Measurements from ENCODE around the gene WDFY1.

The WDFY1 gene

DNA sequence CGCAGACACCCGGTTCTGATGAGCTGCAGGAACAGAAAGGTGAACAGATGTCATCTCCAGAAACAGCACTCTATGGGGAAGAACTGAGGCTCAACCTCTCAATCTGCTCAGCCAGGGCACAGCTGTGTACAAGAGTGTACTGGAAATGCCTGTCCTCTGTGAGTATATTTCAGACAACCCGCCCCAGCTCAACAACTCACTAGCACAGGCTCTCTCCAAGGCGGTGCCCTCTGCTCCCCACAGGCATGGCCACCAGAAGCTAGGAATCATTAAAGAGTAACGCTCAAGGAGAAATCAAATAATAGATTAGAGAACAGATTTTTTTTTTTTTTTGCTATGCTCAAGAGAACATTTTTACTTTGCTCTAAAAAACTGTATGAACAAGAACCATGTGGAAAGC lies 43.8 kb downstream of the WDFY1 start:
- in situ Hi-C loops (cut with HindIII; ENCODE audit: low sequenced_read_pairs), result no loop called here
- no peak for DNase-seq (ENCODE audit: low read depth, low spot score)
- no peak overlapping the region for H3K4me3 ChIP-seq (ENCODE audit: low read depth, low read length)
- TF ChIP-seq CTCF (IDR thresholded peaks at IDR 0.05; ENCODE audit: low read depth, low read length), result no peak

DNA sequence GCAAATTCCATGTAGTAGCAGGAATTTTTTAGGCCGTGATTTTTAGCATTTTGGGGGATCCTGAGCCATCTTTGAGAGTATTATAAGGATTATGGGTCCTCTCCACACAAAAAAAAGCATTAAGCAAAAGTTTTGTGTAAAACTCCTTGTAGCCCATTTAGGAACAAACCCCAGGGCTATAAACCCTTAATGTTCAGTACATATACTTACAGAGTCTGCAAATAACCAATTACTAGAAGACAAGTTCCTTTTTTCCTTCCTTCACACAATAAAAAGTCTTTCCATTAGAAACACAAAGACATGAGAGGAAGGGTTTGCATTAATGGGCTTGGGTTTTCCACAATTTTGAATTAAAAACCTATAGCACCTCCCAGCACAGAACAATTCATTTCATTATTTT lies 44.6 kb downstream of the WDFY1 start:
- DNase-seq (ENCODE audit: low read depth, low spot score), result no peak
- in situ Hi-C loops (cut with HindIII; ENCODE audit: low sequenced_read_pairs), result no loop called here
- TF ChIP-seq CTCF (IDR thresholded peaks at IDR 0.05; ENCODE audit: low read depth, low read length), result no peak
- H3K4me3 ChIP-seq (ENCODE audit: low read depth, low read length), result no peak overlapping the region

GRCh38 chr2:223900066-223900465 lies 45.1 kb downstream of the WDFY1 start:
- in situ Hi-C loops (cut with HindIII; ENCODE audit: low sequenced_read_pairs), result no loop called here
- H3K4me3 ChIP-seq (ENCODE audit: low read depth, low read length), result no peak overlapping the region
- no peak for DNase-seq (ENCODE audit: low read depth, low spot score)
- TF ChIP-seq CTCF (IDR thresholded peaks at IDR 0.05; ENCODE audit: low read depth, low read length), result no peak

DNA sequence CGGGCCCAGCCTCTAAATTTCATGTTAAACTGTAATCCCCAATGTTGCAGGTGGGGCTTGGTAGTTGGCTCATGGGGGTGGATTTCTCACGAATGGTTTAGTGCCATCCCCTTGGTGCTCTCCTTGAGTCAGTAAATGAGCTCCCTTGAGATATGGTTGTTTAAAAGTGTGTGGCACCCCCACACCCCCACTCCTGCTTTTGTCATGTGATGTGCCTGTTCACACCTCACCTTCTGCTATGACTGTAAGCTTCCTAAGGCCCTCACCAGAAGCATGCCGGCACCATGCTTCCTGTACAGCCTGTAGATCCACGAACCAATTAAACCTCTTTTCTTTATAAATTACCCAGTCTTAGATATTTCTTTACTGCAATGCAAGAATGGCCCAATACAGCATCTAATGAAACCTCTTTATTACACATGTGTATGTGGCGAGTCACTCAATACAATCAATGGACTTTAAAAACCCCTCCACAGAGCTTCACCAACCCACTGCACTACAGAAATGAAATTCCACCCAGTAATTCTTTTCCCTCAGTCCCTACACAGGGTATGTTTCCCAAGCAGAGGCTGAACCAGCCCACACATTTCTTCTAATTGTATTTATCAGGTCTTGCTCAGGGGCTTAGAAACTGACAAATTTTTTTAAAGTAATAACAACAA lies 47.3 kb downstream of the WDFY1 start:
- no peak for DNase-seq (ENCODE audit: low read depth, low spot score)
- no peak overlapping the region for H3K4me3 ChIP-seq (ENCODE audit: low read depth, low read length)
- in situ Hi-C loops (cut with HindIII; ENCODE audit: low sequenced_read_pairs), result no loop called here
- TF ChIP-seq CTCF (IDR thresholded peaks at IDR 0.05; ENCODE audit: low read depth, low read length), result no peak

- H3K4me3 ChIP-seq (ENCODE audit: low read depth, low read length), result no peak overlapping the region
- no peak for TF ChIP-seq CTCF (IDR thresholded peaks at IDR 0.05; ENCODE audit: low read depth, low read length)
- peak; percentile 49 for DNase-seq (ENCODE audit: low read depth, low spot score)
- in situ Hi-C loops (cut with HindIII; ENCODE audit: low sequenced_read_pairs), result no loop called here
These were observed 48.3 kb downstream of the WDFY1 start for GRCh38 chr2:223896833-223897311.

DNA sequence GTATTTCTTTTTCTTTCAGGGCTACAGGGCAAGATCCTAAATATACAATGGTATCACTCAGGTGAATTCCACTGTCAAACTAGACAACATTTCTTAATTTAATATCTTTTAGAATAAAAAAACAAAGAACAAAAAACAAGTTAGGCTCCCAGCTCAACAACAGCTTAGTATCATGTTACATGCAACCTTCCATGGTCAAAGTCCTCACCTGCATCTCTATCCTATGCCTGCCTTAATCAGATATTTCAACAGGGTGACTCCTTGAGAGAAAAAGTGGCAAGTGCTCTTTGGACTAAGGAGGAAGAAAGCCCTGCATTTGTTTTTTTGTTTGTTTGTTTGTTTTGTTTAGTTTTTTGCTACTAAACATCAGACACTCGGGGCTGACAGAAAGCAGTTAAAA lies 50.2 kb downstream of the WDFY1 start:
- no peak overlapping the region for H3K4me3 ChIP-seq (ENCODE audit: low read depth, low read length)
- in situ Hi-C loops (cut with HindIII; ENCODE audit: low sequenced_read_pairs), result no loop called here
- TF ChIP-seq CTCF (IDR thresholded peaks at IDR 0.05; ENCODE audit: low read depth, low read length), result no peak
- DNase-seq (ENCODE audit: low read depth, low spot score), result no peak

Data from astrocyte of the spinal cord (primary cell).